Measurements from ENCODE around the gene DCUN1D1.

Gene DCUN1D1

DNA sequence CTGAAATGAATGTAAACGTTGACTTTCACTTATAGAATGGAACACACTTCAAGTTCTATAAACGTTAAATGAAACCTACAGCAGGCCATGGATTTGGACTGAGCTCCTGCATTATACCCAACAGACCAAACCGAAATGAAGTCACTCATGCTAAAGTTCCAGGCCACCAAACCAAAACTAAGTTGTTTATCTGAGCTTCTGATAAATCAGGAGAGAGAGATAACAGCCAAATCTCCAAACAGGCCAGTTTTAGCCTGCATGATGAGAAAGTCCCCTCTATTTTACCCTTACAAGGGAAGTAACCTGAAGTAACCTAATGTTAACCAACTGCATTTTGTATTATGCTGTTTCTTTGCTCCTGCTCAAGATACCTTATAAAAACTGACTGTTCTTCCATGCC, 44.5 kb downstream of the DCUN1D1 start:
- no peak for DNase-seq (ENCODE audit: low read depth)

DNA sequence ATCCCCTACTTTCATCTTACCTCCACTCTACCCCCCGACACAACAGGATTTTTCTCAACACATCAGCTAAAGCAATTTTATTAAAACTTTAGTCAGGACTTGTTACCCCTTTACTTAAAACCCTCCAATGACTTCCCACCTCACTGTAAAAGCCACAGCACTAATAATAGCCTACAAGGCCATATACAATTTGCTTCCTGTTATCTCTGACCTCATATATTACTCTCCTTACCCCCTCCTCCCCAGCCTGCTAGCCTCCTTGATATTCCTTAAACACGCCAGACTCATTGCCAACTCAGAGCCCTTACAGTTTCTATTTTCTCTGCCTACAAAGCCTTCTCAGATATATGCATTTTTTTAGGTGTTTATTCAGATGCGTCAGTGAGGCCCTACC, 54.4 kb downstream of the DCUN1D1 start:
- no peak for DNase-seq (ENCODE audit: low read depth)

DNA sequence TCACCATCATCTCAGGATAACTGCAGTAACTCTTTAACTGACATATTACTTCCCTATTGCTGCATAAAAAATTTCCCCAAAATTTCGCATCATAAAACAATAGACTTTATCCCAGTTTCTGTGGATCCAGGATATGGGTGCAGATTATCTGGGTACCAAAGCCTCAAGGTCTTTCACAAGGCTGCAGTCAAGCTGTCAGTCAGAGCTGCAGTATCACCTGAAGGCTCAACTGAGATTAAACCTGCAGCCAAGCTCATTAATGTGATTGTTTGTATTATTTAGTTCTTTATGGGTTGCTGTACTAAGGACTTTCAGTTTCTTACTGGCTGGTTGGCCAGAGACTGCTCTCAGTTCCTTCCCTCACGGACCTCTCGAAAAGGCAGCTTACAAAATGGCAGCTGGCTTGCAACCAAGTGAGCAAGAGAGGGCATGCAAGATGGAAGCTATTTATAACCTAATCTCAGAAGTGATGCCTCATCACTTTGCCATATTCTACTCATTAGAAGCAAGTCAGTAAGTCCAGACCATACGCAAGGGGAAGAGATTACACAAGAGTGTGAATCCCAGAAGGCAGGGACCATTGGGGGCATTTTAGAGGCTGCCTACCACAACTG, 54.9 kb downstream of the DCUN1D1 start:
- DNase-seq (ENCODE audit: low read depth), result no peak

DNA sequence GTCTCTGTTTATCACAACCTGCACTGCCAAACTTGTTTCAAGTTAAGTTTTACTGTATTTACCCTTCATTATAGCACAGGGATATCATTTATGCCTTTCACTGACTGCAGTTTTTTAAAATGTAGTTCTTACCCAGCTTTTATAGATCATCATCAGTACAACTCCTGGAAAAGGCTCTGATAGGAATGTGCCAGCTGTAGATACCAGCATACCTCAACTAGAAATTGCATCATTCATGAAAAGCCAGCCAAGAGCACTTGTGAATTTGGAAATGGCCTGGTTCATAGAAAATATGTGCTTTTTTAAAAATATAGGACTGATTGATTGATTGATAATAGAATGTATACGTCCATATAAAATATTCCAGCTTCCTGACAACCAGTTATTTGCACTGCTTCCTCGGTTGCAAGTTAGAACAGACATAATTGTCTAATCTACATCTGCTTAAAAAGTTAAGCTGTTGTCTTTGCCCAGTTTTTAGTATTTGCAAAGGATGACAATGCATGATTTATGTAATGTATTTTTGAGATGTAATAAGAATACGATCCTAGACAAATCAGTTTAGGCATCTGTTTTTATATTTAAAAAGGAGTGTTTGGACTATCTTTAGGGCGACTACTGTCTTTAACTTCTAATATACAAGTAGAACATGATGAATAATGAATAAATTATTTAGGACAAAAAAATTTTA, 58.5 kb downstream of the DCUN1D1 start:
- DNase-seq (ENCODE audit: low read depth), result no peak

DNA sequence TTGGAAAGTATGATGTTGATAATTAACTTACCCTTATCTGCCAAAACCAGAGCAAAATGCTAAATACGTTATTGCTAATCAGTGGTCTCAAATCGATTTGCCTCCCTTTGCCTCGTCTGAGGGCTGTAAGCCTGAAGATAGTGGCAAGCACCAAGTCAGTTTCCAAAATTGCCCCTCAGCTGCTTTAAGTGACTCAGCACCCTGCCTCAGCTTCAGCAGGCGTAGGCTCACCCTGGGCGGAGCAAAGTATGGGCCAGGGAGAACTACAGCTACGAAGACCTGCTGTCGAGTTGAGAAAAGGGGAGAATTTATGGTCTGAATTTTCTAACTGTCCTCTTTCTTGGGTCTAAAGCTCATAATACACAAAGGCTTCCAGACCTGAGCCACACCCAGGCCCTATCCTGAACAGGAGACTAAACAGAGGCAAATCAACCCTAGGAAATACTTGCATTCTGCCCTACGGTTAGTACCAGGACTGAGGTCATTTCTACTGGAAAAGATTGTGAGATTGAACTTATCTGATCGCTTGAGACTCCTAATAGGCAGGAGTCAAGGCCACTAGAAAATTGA, 59.7 kb downstream of the DCUN1D1 start:
- DNase-seq (ENCODE audit: low read depth), result no peak

DNA sequence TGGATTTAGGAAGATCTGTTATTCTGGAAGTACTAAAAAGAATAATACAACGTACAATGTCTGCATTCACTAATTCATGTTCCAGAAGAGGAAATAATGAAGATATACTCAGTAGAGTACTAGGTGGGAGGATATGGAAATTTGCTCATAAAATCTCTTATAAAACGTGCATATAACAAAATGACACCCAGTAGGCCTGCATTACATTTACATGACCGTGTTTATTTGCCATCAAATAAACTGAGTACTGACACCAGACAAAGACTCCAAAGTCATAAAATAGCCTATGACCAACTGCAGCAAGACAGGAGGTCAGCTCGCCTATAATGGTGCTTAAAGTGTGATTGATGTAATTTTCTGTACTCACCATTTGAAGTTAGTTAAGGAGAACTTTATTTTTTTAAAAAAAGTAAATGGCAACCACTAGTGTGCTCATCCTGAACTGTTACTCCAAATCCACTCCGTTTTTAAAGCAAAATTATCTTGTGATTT, 60.4 kb downstream of the DCUN1D1 start:
- no peak for DNase-seq (ENCODE audit: low read depth)

DNA sequence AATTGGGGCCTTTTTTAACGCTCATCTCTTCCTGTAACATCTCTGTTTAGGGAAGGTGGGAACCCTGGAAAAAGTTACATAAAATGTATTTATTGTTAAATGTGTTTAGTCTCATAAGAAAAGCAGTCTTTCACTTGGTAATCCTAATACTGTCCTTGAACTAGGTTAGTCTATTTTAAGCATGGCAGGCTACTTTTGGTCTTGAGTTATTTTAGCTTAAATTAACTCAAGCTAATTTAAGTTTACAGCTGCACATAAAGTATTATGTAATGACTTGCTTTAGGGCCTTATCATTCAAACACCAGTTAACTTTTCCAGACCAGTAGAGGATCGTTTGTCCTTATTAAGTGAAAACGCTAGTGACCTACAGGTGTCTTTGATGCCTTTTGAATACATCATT, 63.2 kb downstream of the DCUN1D1 start:
- DNase-seq (ENCODE audit: low read depth), result no peak

DNA sequence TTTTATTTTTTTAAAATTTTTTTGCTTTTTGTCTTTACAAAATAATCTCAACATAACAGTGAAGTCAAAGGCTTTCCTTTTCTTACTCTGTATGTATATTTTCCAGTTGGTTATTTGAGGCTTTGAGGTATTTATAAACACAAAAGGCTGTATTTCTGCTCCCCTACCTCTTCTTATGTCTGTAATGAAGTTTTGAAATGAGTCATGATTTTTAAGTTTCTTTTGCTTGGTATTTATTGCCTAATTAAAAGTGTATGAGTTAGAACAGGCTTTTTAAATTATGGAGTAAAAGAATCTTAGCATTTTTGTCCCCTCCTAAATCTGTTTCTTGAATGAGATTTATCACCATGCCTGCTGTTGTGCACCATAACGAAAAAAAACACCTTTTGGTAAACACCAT, 66.0 kb downstream of the DCUN1D1 start:
- DNase-seq (ENCODE audit: low read depth), result no peak

DNA sequence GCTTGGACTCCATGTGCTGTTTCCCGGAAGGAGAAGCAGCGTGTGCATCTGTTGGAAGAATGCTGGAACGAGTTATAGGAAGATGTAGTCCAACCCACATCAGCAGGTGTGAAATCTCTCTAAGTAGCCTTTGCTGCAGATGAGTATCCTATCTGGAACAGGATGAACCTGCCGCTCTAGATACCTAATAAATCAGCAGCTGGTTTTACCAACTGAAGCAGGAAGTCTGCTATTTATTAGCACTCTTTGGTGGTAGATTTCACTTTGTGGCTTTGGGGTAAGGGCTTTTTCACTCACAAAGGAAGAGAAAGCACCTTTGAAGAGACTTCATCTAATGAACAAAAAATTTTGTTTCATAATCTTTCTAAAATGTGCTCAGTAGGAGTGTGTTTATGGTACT, 66.4 kb downstream of the DCUN1D1 start:
- no peak for DNase-seq (ENCODE audit: low read depth)

DNA sequence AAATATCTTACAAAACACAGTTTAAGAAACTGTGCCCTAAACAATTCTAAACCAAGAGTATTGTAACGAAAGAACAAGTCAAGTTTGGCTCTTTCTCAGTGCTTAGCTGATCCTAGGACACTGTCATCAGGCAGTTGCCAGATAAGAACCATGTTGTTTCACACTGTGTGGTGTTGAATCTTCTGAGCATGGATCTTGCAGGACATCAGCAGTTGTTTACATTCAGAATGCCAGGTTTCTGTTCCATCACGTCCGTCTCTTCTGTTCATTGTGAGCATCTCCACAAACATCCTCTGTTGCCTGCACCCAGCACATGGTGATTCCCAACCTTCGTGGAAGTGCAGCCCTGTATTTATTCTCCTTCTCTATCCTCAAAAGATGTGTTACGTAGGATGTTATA, 67.9 kb downstream of the DCUN1D1 start:
- DNase-seq (ENCODE audit: low read depth), result no peak

DNA sequence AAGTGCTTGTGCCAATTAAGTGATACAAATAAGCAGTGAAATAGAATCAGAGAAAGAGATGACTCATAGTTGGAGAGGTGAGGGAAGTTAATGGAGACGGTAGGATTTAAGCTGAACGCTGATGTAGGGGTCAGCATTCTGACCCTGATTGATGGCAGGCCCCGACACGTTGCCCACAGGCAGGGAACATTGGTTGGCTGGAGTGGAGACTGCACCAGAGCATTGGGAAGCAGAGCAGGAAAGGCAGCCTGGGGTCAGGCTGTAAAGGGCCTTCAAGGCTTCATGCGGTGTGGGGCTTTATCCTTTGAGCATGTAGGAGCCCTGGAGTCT, 68.6 kb downstream of the DCUN1D1 start:
- no peak for DNase-seq (ENCODE audit: low read depth)

DNA sequence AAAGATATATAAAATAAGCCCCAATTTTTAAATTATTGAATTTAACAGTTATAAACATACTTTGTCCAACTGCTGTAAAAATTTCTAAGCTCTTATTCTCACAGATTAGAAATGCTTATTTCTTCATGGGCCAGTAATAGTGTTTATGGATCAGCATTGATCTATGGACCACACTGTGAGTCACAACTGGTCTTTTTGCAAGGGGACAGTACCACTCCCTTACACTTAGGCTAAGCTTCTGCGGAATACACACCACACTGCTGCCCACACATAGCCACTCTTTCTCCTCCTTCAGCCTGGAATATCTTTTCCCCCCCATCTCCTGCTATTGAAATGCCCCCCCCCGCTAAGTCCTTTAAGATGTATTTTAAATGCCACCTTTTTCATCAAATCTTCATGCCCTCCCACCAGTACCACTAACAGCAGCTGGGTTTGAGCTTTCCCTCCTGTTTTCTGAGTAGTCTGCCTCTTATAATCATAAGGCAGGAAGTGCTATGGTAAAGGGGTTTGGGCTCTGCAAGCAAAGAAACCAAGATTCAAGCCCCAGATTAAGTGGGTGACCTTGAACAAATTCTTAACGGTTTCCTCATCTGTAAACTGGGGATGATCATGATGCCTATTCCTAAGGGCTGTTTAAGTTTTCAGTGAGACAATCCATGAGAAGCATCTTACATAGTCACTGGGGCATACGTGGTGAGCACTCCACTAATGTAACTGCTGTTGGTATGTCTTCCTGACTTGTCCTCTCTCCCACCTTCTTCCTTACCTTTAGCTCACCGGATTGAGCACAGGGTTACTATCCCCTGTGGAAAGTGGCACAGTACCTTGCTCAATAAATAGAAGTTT, 69.2 kb downstream of the DCUN1D1 start:
- DNase-seq (ENCODE audit: low read depth), result no peak

DNA sequence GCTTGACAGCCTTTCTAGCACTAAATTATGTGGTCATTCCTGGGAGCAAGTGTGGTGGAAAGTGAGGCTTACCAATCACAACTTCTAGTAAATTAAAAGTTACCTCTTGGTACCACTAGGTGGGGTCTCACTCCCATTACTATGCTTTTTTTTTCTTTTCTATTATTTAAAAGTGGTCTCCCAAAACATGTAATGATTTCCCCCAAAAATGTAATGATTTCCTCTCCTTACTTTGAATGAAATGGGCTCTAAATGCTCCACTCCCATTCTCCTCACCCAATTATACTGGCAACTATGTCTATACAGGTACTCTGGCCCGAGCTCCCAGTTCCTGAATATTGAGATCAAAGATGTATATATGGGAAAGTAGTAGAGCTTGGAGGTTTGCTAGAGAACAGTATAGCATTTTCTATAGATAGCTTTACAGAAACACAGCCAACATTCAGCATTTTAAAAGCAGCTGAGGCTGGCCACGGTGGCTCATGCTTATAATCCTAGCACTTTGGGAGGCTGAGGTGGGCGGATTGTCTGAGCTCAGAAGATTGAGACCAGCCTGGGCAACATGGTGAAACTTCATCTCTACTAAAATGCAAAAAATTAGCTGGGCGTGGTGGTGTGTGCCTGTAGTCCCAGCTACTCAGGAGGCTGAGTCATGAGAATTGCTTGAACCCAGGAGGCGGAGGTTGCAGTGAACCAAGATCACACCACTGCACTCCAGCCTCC, 70.9 kb downstream of the DCUN1D1 start:
- no peak for DNase-seq (ENCODE audit: low read depth)

DNA sequence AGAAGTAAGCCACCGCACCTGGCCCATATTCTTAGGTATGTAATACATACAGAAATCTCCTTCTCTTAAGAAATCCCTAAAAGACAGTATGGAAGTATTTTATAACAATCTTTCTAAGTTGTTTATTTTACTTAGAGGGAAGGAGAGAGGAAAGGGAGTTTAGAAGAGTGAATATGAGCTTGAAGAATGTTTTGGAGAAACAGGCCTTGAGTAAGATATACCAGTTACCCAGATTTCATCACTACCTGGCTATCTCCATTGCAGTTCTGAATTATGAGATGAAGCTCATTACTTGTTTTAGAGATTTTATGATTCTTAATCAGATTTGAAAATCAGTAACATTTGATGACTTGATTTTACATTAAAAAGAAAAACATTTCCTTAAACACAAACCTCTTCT, 71.9 kb downstream of the DCUN1D1 start:
- DNase-seq (ENCODE audit: low read depth), result no peak

DNA sequence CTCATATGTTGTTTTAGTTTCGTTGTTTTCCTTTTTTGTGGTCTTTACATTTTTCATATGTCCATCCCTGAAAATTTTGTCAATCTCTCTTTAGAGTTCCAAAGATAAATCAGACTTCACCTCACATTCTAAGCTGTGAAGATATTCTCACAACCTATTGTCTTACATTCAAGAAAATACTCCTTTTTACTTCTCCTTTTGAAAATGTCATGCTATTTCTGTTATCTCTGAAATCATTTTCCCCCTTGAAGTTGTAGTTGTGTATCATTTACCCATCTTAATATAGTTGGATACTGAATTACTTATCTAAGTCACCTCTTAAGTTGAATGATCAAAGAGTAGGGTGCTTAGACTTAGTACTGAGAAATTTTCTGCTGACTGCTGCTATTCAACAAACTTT, 74.3 kb downstream of the DCUN1D1 start:
- no peak for DNase-seq (ENCODE audit: low read depth)

DNA sequence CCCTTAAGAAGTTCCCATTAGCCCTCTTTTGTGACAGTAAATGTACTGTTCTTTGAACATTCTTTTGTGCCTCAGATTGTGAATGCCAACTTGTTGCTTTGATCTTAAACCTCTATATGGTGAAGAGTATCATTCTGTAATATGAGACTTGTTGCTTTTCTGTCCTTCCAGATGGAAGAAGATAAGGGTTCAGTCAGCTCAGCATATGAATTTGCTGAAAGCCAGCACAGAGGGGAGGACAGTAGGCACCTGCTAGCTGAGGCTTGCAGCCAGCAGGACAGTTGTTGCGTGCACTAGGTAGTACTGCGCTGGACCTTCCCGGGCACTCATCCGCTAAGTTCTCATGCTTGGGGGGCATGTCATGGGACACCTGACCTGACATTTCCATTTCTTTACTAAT, 74.7 kb downstream of the DCUN1D1 start:
- DNase-seq (ENCODE audit: low read depth), result no peak

DNA sequence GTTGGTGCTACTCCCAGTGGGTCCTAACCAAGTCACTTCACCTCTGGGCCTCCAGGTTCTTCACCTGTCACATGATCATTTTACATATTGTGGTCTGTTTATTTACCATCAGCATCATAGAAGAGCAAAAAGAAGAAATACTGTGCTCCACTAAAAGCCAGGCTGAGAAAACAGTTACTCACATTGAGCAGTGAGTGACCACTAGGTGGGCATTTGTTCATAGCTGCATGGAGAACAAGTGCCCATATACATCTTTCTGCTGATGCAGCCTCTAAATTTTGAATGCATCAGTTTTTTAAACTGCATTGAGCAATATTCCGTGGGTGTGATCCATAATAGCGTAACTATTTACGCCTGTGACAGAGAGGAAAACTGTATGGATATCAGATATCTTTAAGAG, 76.2 kb downstream of the DCUN1D1 start:
- DNase-seq (ENCODE audit: low read depth), result no peak

DNA sequence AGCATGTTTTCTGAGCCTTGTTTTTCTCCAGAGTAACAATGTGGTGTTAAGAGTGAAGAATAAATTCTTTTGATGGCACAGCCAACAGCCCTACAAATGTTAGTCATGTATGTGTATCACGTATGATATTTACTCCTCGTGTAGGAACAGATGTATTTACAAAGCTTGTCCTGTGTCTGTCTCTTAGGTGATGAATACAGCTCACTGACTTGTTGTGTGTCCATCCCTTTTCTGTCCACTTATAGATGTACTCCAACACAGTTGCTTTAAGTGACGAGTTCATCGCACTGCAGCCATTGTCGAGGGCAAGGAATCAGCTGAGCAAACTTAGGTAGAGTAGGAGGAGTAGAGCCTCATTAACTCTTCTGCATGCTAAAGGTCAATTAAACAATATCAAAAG, 78.1 kb downstream of the DCUN1D1 start:
- DNase-seq (ENCODE audit: low read depth), result no peak

DNA sequence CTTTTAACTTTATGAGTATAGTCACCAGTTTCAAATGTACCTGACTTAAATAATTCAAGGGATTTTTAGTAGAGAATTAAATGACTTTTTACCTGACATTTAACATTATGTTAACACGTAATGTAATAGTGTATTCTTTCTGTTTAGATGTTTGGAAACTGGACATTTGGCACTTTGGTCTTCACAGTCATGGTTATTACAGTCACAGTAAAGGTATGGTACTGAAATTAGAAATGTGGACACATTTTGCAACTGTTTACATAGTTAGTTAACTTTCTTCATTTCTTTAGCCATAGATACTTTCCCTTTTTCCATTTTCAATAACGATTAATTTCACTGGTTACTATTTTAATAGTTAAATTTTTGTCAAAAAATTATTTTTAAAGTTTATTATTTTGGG, 83.8 kb downstream of the DCUN1D1 start:
- DNase-seq (ENCODE audit: low read depth), result no peak

DNA sequence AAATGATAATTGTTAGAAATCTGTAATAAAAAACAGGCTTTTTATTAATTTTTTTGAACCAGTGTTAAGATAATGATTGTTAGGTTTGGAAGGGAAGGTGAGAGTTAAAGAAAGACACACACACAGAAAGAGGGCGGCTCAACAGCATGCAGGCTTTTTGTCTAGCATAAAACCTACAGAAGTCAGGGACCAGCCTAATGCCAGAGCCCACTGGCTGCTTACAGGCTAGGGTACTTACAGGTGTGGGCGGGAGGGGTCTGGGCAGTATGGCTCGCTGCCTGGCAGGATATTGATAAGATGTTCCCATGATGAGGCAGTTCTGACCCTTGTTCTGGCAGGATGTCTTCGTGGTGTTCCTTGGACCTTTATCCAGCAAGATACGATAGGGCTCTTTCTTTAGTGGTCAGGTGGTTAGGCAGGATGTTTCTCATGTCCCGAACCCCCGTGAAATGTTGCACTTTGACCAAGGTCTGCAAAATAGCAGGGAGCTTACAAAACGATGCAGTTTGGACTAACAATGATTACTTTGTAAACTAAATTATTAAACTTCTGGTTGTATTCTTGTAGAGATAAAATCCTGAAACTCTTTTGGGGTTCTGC, 84.7 kb downstream of the DCUN1D1 start:
- DNase-seq (ENCODE audit: low read depth), result no peak

DNA sequence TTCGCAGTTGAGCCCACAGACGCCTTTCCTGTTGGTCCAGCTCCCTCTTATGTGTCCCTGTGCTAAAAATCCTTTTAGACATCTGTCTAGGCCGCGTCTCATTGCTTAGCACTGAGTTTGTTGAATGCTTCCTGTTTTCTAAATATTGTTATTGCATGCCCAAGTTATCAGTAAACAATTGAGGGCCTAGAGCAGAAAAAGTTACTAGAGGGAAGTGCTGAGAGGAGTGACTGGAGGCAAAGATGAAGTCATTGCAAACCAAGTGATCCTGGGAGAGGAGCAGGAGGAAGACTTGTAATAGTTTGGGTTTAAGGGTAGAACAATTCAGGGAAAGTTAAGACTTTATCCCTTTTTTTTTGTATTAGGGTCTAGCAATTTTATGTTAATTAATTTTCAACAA, 88.1 kb downstream of the DCUN1D1 start:
- DNase-seq (ENCODE audit: low read depth), result no peak

DNA sequence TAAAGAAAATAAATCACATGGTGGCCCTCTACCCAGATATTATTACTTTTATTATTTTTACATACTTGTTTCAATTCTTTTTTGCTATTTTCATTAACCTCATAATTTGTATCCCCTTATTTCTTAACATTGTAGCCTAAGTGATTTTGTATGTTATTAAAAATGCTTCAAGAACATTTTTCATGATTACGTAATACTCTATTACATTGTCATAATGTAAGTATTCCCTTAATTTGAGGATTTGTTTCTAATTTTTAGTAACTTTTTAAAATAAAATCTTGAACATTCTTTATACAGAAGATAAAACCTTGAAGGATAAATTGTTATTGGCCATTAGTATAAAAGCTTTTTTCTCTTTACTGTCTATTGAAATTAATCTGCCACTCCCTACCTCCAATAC, 89.0 kb downstream of the DCUN1D1 start:
- DNase-seq (ENCODE audit: low read depth), result no peak

All from stimulated activated CD8-positive, alpha-beta memory T cell treated with anti-CD3 and anti-CD28 coated beads, Interleukin-15, amount 100 ng/mL, for 24 hours (primary cell).